HG02840 (cell line): ENCODE results near the gene ECD.

ENCODE experiments used
- ATAC-seq: cut with Tn5 transposase; IDR thresholded peaks from one replicate; pipeline ENCODE4 v1.9.1; 2021; ENCODE audit warnings: mild to moderate bottlenecking, moderate library complexity, moderate number of reproducible peaks; ENCODE audit not compliant: unreplicated experiment, low FRiP score

The ECD gene

DNA sequence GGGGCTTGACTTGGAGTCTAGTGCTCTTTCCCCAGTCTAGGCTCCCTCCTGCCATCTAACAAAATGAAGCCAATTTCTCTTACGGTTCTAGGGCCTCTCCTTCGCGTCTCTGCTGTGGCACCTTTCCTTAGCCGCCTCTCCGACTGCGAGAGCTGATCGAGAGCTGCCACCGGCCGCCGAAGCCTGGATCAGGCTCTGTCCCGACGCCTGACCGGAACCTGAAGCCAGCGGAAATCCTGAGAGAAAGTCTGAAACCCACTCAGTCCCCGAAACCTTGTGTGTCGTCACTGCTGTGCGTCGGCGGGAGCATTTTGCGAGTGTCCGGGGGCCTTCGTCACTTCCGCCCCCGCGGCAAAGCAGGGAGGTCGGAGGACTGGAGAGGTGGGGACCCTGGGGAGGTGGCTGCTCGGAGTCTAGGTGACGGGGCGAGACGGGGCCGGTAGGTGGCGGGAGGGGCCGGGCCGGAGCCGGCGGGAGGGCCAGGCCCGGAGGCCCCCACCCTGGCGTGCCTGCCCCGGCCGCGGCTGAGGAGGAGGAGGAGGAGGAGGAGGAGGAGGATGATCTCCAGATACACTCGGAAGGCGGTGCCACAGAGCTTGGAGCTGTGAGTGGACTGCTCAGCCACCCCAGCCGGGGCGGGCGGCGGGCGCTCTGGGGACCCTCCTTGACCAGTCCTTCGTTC, at the start of gene ECD, which contains the start of gene FAM149B1:
Gene ECD, minus strand, starts transcription at position 226 of the 682 bp plus-strand sequence. CDS start 4,071 bp downstream, outside the sequence.
Gene FAM149B1, plus strand, starts transcription at position 337 of the 682 bp plus-strand sequence. Its CDS starts 221 bp downstream, at position 558.
- peak; percentile 94 for ATAC-seq

DNA sequence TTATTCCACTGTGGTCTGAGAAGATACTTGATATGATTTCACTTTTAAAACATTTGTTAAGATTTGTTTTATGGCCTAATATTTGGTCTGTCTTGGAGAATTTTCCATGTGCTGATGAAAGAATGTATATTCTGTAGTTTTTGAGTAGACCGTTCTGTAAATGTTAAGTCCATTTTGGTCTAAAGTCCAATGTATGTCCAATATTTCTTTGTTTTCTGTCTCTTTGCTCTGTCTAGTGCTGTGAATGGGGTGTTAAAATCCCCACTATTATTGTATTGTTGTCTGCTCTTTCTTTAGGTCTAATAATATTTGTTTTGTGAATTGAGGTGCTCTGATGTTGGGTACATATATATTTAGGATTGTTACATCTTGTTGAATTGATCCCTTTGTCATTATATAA, 47.9 kb upstream of the ECD start:
- ATAC-seq: no peak

DNA sequence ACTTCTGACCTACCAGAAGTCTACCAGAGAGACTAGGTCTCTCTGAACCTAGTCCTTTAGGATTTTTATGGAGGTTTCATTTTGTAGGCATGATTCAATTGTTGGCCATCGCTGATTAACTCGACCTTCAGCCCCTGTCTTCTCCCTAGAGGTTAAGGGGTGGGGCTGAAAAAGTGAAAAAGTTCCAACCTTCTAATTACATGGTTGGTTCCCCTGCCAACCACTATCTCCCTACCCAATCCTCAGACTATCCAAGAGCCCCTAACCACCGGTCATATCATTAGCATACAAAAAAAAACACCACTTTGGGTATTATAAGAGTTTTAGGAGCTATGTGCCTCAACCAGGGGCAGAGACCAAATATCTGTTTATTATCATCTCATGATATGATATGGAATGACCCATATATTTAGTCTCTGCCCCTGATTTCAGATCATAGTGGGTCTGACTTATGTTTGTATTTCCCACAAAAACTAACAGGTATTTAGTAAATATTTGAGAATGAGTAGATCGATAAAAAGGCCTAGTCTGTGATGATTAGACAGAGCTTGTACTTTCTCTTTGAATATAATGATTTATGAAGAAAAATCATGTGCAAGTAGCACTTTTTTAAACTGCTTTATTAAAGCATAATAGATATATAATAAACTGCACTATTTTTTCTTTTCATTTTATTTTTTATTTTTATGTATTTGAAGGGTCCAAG, 43.5 kb upstream of the ECD start:
- ATAC-seq: no peak

DNA sequence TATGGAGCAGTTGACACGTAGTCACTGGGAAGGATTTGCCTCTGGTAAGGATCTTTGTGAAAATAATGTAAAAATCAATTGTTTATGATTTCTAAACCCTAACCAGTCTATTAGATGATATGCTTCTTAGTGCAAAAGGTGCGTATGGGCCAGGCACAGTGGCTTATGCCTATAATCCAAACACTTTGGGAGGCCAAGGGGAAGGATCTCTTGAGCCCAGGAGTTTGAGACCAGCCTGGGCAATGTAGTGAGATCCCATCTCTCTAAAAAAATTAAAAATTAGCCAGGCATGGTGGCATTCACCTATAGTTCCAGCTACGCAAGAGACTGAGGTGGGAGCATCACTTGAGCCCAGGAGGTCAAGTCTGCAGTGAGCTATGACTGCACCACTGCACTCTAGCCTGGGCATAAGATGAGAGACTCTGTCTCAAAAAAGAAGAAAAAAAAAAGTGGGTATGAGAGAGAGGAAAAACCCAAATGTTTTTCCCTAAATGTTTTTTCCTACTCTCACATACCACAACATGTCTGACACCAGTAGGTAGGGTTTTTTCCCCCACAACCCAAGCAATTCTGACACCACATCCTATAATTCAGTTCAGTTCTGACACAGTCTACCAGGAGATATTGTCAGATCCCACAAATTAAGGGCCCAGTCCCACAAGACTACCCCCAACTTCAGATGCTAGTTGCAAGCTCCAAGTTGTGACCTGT, 42.7 kb upstream of the ECD start:
- no peak for ATAC-seq

DNA sequence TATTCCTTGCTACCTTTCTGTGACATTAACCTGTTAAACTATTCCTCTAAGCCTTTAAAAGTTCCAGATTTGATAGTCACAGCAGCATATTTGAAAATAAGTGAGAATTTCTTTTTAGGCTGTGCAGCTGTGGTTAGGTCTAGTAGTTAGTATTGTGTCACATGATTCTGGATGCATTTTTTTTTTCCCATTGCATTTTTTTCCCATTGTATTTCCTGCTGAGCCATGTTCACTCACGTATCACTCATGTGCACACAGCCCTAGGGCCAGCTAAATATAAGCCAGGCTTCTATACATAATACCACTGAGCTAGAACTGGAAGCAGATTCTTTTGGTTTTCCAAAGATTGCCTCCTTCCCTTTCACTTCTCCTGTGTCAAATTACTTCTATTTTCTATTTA, 41.9 kb upstream of the ECD start:
- no peak for ATAC-seq

DNA sequence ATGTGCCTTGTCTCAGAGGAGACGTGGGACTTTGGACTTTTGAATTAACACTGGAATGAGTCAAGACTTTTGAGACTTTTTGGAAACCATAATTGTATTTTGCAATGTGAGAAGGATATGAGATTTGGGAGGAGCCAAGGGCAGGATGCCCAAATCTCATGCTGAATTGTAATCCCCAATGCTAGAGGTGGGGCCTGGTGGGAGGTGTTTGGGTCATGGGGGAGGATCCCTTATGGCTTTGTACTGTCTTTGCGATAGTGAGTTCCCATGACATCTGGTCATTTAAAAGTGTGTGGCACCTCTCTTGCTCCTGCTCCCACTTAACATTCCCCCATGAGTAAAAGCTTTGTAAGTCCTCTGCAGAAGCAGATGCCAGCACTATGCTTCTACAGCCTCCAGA, 40.1 kb upstream of the ECD start:
- ATAC-seq: no peak

DNA sequence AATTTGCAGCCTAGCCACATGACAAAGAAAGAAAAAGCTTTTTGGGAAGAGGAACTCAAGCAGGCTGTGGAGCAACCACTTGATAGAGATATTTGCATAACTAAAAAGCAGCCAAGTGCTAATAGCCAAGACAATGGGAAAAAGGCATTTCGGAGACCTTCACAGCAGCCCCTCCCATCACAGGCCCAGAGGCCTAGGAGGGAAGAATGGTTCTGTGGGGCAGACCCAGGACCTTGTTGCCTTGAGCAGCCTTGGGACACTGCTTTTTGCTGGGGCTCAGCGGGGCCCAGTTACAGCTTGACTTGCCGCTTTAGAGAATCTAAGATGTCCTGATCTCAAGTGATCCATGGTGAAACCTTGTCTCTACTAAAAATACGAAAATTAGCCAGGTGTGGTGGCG, 38.6 kb upstream of the ECD start:
- no peak for ATAC-seq

DNA sequence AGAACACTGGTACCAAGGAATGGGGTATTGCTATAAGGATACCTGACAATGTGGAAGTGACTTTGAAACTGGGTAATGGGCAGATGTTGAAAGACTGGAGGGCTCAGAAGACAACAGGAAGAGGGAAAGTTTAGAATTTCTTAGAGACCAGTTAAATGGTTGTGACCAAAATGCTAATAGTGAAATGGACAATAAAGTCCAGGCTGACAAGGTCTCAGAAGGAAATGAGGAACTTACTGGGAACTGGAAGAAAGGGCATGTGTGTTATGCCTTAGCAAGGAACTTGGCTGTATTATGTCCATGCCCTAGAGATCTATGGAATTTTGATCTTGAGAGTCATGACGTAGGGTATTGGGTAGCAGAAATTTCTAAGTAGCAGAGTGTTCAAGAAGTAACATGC, 38.1 kb upstream of the ECD start:
- ATAC-seq: no peak

DNA sequence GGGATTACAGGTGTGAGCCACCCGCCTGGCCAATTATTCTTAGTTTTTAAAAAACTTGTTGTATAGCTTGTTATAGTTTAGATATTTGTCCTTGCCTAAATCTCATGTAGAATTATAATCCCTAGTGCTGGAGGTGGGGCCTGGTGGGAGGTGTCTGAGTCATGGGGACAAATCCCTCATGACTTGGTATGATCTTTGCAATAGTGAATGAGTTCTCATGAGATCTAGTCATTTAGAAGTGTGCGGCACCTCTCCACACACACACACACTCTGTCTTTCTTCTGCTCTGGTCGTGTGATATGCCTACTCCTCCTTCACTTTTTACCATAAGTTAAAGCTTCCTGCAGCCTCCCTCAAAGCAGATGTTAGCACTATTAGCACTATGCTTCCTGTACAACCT, 37.3 kb upstream of the ECD start:
- ATAC-seq: no peak

DNA sequence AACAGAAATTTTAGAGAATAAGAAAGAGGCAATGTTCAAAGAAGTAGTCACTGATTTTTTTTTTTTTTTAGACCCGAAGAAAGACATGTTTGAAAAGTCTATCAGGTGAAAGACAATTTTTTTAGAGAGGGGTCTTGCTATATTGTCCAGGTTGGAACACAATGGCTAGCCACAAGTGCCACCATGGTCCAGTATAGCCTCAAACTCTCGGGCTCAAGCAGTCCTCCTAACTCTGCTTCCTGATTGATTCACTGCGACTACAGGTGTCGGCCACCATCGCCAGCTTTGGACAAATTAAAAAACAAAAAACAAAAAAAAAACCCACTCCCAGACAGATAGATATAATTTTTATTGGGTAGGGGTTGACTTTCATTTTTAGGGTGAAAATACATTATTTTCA, 22.4 kb upstream of the ECD start:
- ATAC-seq: no peak

DNA sequence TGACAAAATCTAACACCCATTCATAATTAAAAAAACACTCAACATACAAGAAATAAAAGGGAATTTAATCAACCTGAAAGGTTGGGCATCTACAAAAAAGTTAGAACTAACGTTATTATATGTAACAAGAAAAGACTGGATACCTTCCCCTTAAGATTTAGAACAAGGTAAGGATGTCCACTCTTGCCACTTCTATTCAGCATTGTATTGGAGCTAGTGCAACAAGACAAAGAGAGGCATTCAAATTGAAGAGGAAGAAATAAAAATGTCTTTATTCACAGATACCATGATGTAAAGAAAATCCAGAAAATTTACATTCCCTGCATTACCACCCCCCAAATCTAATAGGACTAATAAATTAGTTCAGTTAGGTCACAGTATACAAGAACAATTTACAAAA, 18.5 kb upstream of the ECD start:
- no peak for ATAC-seq

DNA sequence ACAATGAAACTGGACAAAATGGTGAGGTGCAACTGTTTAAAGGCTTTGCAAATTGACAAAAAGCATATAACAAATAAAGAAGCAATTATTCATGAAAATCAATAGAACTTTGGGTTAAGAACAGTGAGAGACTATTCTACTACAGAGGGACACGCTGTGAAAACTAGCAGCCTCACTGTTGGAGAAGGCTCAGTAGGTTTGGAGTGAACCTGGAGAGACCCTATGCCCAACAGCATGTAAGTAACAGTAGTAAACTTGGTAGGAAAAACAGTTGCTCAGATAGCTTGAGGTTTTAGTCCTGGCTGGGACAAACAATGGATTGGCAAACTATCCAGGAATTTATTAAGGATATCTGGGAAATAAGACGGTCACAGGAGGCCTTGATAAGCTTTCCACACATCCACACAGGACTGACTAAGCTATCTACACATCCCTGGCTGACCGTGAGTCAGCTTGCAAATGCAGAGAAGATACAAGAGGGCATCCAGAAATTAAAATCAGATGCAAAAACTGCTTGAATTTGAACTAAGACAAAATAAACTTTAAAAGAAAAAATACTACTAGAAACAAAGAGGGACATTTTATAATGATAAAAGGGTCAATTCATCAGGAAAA, 16.0 kb upstream of the ECD start:
- no peak for ATAC-seq

DNA sequence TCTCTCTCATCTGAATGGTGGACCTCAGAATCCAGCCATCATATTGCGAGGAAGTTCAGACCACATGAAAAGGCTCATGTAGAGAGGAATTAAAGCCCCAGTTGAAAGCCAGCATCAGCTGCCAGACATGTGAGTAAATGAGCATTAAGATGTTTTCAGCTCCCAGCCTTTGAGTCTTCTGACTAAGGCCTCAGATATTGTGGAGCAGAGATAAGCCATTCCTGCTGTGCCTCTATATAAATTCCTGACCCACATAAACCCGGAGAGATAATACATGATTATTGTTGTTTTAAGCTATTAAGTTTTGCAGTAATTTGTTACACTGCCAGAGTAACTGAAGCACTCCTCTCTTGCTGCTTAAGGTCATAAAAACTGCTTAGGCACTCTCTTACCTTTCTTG, 14.8 kb upstream of the ECD start:
- ATAC-seq: no peak

DNA sequence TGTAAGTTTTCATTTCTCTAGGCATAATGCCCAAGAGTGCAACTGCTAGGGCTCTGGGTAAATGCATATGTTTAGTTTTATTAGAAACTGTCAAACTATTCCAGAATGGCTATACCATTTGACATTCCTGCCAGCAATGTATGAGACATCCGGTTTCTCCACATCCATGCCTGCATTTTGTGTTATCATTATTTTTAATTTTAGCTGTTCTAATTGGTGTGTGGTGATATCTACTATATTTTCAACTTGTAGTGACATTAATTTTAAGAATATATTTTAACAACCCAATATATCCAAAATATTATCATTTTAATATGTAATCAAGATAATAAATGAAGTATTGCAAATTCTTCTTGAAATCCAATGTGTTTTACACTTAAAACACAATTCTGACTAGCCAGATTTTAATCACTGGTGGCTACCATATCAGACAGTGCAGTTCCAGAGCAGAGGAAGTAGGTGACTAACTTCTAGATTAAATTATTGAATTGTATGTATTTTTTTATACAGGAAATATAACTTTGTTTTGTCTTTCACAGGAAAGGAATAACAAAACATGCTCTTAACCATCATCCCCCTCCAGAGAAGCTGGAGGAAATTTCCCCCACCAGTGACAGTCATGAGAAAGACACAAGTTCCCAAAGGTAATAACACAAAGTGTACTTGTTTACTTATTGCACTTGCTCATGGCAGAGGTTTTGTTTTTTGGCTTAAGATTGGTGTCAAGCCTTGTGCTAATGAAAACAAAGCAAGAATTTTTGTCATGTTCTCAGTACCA, 6.5 kb upstream of the ECD start:
- no peak for ATAC-seq

DNA sequence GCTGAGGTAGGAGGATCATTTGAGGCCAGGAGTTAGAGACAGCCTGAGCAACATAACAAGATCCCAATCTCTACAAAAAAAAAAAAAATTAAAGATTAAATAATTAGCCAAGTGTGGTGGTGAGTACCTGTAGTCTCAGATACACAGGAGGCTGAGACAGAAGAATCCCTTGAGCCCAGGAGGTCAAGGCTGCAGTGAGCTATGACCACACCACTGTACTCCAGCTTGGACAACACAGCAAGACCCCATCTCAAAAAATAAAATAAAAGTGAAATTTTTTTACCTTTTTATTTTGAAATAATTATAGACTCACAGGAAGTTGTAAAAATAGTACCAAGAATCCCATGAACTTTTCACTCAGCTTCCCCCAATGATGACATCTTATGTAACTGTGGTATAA, 5.1 kb upstream of the ECD start:
- no peak for ATAC-seq

DNA sequence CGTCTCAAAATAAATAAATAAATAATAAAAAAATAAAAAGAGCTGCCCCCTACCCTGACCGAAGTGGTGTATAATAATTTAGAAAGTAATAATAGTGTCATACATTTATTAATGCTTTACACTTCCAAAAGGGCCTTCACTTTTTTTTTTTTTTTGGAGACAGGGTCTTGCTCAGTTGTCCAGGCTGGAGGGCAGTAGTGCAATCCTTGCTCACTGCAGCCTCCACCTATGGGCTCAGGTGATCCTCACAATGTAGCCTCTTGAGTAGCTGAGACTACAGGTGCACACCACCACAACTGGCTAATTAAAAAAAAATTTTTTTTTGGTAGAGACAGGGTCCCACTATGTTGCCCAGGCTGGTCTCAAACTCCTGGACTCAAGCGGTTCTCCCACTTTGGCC, 1.5 kb upstream of the ECD start:
- ATAC-seq: no peak

DNA sequence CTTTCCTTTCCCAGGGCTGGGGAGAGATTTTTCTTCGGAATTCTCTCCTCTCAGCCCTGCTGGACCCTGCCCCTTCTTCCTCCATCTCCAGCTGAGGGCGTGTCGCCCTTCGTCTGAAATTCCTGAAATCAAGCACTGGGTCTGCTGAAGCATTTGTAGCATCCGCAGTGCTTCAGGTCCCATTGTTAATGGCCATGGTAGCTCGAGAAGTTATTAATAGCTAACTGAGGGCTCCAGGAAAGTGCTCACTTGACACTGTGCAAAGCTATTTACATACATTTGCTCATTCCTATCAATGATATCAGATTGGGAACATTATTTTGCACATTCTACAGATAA, 626 bp upstream of the ECD start:
- ATAC-seq: no peak

DNA sequence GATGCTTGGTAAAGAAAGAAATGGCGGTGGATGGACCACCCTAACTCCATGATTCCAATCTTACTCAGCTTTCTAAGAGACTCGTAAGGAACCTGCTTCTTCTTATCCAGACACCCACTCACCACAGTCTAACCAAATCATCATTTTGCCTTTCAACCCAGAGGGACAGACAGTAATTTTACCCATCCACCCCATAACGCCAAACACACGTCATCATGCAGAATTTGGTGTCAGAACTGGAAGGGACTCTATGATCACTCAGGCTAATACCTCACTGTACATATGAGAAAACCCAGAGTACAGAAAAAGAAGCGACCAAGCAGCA, 388 bp downstream of the ECD start:
- no peak for ATAC-seq

DNA sequence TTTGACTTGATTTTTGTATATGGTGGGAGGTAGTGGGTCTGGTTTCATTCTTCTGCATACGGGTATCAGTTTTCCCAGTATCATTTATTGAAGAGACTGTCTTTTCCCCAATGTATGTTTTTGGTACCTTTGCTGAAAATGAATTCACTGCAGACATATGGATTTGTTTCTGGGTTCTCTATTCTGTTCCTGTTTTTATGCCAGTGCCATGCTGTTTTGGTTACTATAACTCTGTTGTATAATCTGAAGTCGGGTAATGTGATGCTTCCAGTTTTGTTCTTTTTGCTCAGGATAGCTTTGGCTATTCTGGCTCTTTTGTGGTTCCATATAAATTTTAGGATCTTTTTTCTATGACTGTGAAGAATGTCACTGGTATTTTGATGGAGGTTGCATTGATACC, 836 bp downstream of the ECD start:
- no peak for ATAC-seq

DNA sequence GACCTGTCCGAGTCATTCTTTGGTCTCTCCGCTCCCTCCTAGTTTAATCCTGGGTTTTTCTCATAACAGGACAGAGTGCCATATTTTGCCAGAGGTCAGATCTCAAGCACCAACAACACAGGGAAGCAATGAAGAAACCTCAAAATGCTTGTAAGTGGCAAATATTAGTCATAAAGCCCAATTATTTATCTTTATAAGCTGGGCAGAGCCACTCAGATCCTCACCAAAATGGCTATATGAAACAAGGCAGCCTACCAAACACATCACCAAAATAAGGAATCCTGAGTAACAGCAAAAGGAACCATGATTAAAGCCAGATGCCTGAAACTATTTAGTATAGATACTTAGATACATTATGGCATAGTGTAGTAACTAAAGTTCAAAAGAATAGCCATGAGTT, 4.7 kb downstream of the ECD start:
- no peak for ATAC-seq

DNA sequence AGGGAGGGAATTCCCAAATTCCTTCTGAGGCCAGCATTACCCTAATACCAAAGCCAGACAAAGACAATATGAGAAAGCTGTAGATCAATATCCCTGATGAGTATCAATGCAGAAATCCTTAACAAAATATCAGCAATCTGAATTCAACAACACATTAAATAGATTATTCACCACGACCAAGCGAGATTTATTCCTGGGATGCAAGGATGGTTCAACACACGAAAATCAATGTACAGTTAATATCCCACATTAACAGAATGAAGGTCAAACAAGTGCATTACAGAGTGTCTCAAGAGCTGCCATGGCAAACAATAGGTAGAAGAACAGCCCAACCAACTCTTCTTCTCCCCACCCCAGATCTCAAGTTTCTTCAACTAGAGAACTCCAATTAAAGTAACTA, 6.1 kb downstream of the ECD start:
- ATAC-seq: no peak
